ENCODE results near the gene AUTS2. TPM values are rescaled to one million over a fixed set of nuclear protein-coding genes. Genes with fewer than 3 reads are reported as not detected.
A peak's percentile ranks its signal among the peaks of the same experiment; 100 is the strongest.

Gene AUTS2
- total RNA-seq, 2 donors from 2014 or later, result 8.6 TPM

DNA sequence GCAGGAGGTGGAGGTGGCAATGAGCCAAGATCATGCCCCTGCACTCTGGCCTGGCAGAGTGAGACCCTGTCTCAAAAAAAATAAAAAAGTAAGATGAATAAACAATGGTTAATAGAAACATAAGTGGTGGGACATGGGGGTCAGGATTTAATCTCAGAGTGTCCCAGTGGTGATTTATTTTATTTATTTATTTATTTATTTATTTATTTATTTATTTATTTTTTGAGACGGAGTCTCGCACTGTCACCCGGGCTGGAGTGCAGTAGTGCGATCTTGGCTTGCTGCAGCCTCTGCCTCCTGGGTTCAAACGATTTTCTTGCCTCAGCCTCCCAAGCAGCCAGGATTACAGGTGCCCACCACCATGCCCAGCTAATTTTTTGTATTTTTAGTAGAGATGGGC lies 1051.0 kb downstream of the AUTS2 start:
- Histone ChIP-seq H3K4me1 (no peaks in the 10 kb centered on the region), H3K36me3 (no peaks in the 10 kb centered on the region), H3K27me3 (no peaks in the 10 kb centered on the region), H3K4me3 (no peak overlapping the region), H3K9me3 (no peaks in the 10 kb centered on the region), H3K27ac (no peak overlapping the region)
- TF ChIP-seq, protein P1, sequence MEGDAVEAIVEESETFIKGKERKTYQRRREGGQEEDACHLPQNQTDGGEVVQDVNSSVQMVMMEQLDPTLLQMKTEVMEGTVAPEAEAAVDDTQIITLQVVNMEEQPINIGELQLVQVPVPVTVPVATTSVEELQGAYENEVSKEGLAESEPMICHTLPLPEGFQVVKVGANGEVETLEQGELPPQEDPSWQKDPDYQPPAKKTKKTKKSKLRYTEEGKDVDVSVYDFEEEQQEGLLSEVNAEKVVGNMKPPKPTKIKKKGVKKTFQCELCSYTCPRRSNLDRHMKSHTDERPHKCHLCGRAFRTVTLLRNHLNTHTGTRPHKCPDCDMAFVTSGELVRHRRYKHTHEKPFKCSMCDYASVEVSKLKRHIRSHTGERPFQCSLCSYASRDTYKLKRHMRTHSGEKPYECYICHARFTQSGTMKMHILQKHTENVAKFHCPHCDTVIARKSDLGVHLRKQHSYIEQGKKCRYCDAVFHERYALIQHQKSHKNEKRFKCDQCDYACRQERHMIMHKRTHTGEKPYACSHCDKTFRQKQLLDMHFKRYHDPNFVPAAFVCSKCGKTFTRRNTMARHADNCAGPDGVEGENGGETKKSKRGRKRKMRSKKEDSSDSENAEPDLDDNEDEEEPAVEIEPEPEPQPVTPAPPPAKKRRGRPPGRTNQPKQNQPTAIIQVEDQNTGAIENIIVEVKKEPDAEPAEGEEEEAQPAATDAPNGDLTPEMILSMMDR (IDR thresholded peaks at IDR 0.05), result no peak
- no peak for DNase-seq (ENCODE audit: low spot score)

DNA sequence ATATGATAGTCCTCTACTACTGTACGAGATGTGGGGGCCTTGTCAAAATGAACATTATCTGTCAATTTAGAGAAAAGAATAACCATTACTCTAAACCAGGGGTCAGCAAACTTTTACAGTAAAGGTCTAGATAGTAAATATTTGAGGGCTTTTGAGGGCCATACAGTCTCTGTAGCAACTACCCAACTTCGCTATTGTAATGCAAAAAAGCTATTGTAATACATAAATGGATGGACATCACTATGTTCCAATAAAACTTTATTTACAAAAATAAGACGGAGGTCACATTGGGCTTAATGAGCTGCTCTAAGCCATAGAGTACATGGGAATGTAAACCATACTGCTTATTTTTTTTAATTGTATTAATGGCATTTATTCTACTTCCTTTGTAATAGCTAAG lies 1055.9 kb downstream of the AUTS2 start:
- H3K9me3 ChIP-seq, result no peaks in the 10 kb centered on the region
- DNase-seq (ENCODE audit: low spot score), result no peak
- no peaks in the 10 kb centered on the region for H3K27me3 ChIP-seq
- H3K27ac ChIP-seq, result no peak overlapping the region
- H3K36me3 ChIP-seq, result no peaks in the 10 kb centered on the region
- no peak overlapping the region for H3K4me3 ChIP-seq
- H3K4me1 ChIP-seq, result peaks cover 0 to 25% of the 10 kb centered on the region in 2 donors
- TF ChIP-seq, protein P1 (IDR thresholded peaks at IDR 0.05), result no peak

DNA sequence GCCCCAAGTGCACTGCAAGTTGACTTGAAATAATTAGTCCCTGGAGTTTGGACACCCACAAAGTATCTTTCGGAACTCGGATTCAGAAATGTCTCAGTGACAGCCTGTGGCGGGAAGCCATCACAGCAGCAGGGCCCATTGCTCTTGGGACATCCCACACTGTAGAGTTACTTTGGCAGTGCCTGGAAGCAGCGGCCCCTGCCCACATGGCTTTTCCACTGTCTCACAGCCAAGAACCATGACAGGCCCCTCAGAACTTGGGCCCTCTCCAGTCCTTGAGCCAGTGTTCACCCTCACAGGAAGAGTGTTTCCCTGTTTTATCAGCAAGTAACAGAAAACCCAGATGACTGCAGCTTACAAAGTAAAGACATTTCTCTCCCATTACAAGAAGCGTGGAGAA lies 1056.7 kb downstream of the AUTS2 start:
- peak overlapping the region; percentile 4 to 41 for H3K27ac ChIP-seq
- H3K36me3 ChIP-seq, result no peaks in the 10 kb centered on the region
- H3K4me3 ChIP-seq, result no peak overlapping the region
- H3K27me3 ChIP-seq, result no peaks in the 10 kb centered on the region
- peaks cover 0 to 25% of the 10 kb centered on the region in 2 donors for H3K4me1 ChIP-seq
- no peaks in the 10 kb centered on the region for H3K9me3 ChIP-seq
- DNase-seq (ENCODE audit: low spot score), result no peak
- TF ChIP-seq, protein P1 (IDR thresholded peaks at IDR 0.05), result no peak

DNA sequence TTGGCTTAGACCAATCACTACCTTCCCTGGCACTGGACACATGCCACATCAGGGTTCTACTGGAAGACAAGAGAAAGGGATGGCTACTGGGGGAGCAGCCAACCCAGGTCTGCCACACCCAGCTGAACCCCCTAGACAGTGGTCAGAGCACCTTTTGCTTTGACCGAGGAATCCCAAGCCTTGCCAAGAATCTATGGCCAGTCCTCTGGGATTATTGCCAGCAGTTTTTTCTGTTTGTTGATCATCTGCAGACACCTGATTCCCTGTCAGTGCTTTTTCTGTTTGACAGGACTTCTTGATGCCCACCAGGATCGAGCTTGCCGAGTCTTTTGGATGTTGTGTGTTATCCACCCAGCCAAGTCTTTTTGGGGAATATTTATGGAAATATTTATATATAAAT lies 1057.4 kb downstream of the AUTS2 start:
- no peak overlapping the region for H3K4me3 ChIP-seq
- H3K4me1 ChIP-seq, result peaks cover 0 to 25% of the 10 kb centered on the region in 2 donors
- TF ChIP-seq, protein P1 (IDR thresholded peaks at IDR 0.05), result no peak
- H3K27me3 ChIP-seq, result no peaks in the 10 kb centered on the region
- no peaks in the 10 kb centered on the region for H3K9me3 ChIP-seq
- no peaks in the 10 kb centered on the region for H3K36me3 ChIP-seq
- DNase-seq (ENCODE audit: low spot score), result no peak
- peak overlapping the region; percentile 4 to 41 for H3K27ac ChIP-seq

DNA sequence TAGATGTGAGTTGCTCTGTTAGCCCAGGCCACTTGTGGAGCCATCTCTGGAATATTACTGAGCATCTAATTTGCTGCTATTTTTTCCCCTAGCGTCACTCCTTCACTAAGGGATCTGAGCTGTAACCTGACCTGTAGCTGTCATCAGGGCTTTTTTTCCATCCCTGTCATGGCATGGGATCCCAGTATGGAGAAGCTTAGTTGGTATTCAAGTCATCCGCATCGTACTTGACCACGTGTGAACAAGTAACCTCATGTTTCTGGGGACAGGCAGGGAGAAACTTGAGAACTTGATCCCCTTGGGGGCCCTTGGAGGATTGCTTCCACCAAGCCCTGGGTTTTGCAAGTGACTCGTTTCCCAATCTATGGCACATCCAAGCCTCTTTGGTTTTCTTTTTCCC lies 1059.3 kb downstream of the AUTS2 start:
- Histone ChIP-seq H3K4me1 (peaks cover 0 to 25% of the 10 kb centered on the region in 2 donors), H3K27me3 (no peaks in the 10 kb centered on the region), H3K4me3 (no peak overlapping the region), H3K9me3 (no peaks in the 10 kb centered on the region), H3K27ac (no peak overlapping the region), H3K36me3 (no peaks in the 10 kb centered on the region)
- no peak for DNase-seq (ENCODE audit: low spot score)
- TF ChIP-seq, protein P1 (IDR thresholded peaks at IDR 0.05), result no peak

DNA sequence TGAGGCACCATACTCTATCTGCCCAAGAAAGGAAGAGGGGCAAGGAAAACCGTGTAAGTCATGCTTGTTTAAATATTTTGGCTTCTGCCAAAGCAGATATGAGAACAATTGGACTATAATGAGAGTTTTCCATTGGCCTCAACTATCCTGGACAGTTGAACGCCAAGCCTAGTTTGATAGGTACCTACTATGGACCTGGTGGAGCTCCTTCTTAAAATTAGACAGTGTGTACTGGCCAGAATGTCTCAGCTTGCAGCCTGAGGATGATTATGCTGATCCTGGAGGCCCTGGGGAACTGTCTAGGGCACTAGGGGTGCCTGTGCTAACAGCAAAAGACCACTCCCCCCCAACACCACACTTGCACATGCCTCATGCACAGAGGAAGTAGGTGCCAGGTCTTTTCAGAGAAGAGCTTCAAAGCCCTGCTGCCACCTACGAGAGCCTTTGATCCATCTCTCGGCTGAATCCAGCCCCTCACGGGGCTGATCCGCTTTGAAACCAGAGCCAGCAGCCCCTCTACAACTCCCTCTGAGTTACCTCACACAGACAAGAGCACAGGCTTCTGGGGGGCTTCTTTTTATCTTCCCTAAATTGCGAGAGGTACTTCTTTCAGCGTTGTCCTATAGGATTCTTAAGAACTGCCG lies 1059.8 kb downstream of the AUTS2 start:
- H3K4me1 ChIP-seq, result peaks cover 0 to 25% of the 10 kb centered on the region in 2 donors
- no peaks in the 10 kb centered on the region for H3K9me3 ChIP-seq
- no peaks in the 10 kb centered on the region for H3K27me3 ChIP-seq
- DNase-seq (ENCODE audit: low spot score), result no peak
- no peaks in the 10 kb centered on the region for H3K36me3 ChIP-seq
- H3K4me3 ChIP-seq, result no peak overlapping the region
- TF ChIP-seq, protein P1 (IDR thresholded peaks at IDR 0.05), result no peak
- no peak overlapping the region for H3K27ac ChIP-seq

All from right atrium auricular region (tissue), 2 donors.